ENCODE measurements around the gene RNF182. TPM values are rescaled to one million over a fixed set of nuclear protein-coding genes. Genes with fewer than 3 reads are reported as not detected.

Gene RNF182
- total RNA-seq, 1 donor from 2014 or later = 8.3 TPM

DNA sequence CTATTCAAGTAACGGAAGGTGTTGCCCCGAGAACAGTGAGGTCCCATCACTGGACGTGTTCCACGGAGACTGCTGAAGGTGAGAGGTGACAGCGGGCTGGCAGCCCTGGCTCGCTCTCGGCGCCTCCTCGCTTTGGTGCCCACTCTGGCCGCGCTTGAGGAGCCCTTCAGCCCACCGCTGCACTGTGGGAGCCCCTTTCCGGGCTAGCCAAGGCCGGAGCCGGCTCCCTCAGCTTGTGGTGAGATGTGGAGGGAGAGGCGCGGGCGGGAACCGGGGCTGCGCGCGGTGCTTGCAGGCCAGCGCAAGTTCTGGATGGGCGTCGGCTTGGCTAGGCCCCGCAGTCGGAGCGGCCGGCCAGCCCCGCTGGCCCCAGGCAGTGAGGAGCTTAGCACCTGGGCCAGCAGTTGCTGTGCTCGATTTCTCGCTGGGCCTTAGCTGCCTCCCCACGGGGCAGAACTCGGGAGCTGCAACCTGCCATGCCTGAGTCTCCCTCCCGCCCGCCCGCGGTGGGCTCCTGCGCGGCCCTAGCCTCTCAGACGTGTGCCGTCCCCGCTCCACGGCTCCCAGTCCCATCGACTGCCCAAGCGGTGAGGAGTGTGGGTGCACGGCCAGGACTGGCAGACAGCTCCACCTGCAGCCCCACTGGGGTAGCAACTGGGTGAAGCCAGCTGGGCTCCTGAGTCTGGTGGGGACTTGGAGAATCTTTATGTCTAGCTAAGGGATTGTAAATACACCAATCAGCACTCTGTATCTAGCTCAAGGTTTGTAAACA is 77.6 kb downstream of the RNF182 start:
- no peak overlapping the region for H3K4me3 ChIP-seq (ENCODE audit: insufficient read depth, low read depth, low read length)
- H3K4me1 Mint-ChIP-seq (ENCODE audit: low read depth, unreplicated experiment) = peaks cover 15% of the 10 kb centered on the region
- H4K20me1 ChIP-seq (ENCODE audit: insufficient read depth, low read length) = no peaks in the 10 kb centered on the region
- no peaks in the 10 kb centered on the region for H3K79me2 ChIP-seq (ENCODE audit: insufficient read depth, low read length)
- peaks cover 2% of the 10 kb centered on the region for H3K9me3 Mint-ChIP-seq (ENCODE audit: unreplicated experiment)
- no peak for FAIRE-seq
- peaks cover 15% of the 10 kb centered on the region for H3K4me1 ChIP-seq (ENCODE audit: insufficient read depth, low read length)
- no peak overlapping the region for H2AFZ ChIP-seq (ENCODE audit: low read depth, low read length)
- H3K36me3 Mint-ChIP-seq (ENCODE audit: low read depth, unreplicated experiment) = peaks cover 1% of the 10 kb centered on the region
- H3K9ac ChIP-seq (ENCODE audit: low read length) = no peak overlapping the region
- no peak for DNase-seq (ENCODE audit: low read depth)
- H3K27me3 Mint-ChIP-seq (ENCODE audit: low read depth, unreplicated experiment) = no peaks in the 10 kb centered on the region
- no peaks in the 10 kb centered on the region for H3K9me3 ChIP-seq (ENCODE audit: insufficient read depth, low read depth, low read length)
- peaks cover 5% of the 10 kb centered on the region for H3K27me3 ChIP-seq (ENCODE audit: insufficient read depth, low read length)
- peak overlapping the region; percentile 82 for H3K4me2 ChIP-seq (ENCODE audit: low read length)
- no peaks in the 10 kb centered on the region for H3K36me3 ChIP-seq (ENCODE audit: insufficient read depth, low read length)
- H3K27ac ChIP-seq (ENCODE audit: low read depth, low read length) = no peak overlapping the region
- no peak overlapping the region for H3K4me3 Mint-ChIP-seq (ENCODE audit: unreplicated experiment)
- TF ChIP-seq EZH2 (IDR thresholded peaks at IDR 0.05; ENCODE audit: insufficient read depth, low read length) = no peak
- TF ChIP-seq CTCF (IDR thresholded peaks at IDR 0.05; ENCODE audit: insufficient read depth, low read depth, low read length) = no peak
- H3K27ac Mint-ChIP-seq (ENCODE audit: unreplicated experiment) = no peak overlapping the region

DNA sequence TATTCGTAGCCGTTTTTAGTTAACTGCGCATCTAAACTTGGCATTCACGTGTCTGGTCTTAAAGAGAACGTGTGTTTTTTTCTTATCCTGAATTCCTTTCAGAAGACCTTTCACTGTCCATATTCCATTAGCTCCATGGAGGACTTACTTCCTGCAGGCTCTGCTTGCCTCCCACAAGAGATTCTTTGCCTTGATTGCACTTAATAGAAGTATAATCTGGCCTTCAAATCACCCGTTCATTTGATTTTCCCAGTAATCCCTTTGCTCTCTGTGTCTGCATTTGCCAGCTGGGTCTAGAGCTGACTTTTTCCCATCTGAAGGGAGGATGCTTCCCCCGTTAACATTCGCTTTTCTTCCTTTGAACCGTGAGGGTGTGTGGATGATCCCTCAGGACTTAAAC is 79.5 kb downstream of the RNF182 start:
- no peak for FAIRE-seq

More for the DNA sequence above, 79.5 kb downstream of the RNF182 start:
- H3K27ac Mint-ChIP-seq (ENCODE audit: unreplicated experiment) = no peak overlapping the region
- H3K27me3 Mint-ChIP-seq (ENCODE audit: low read depth, unreplicated experiment) = no peaks in the 10 kb centered on the region
- H3K27me3 ChIP-seq (ENCODE audit: insufficient read depth, low read length) = peaks cover 7% of the 10 kb centered on the region
- no peaks in the 10 kb centered on the region for H3K36me3 Mint-ChIP-seq (ENCODE audit: low read depth, unreplicated experiment)
- H3K27ac ChIP-seq (ENCODE audit: low read depth, low read length) = no peak overlapping the region
- H2AFZ ChIP-seq (ENCODE audit: low read depth, low read length) = no peak overlapping the region
- no peak for DNase-seq (ENCODE audit: low read depth)
- no peak overlapping the region for H3K4me3 ChIP-seq (ENCODE audit: insufficient read depth, low read depth, low read length)
- H3K4me1 ChIP-seq (ENCODE audit: insufficient read depth, low read length) = peaks cover 15% of the 10 kb centered on the region
- no peak for TF ChIP-seq EZH2 (IDR thresholded peaks at IDR 0.05; ENCODE audit: insufficient read depth, low read length)
- TF ChIP-seq CTCF (IDR thresholded peaks at IDR 0.05; ENCODE audit: insufficient read depth, low read depth, low read length) = no peak
- H3K4me3 Mint-ChIP-seq (ENCODE audit: unreplicated experiment) = no peak overlapping the region
- H3K9ac ChIP-seq (ENCODE audit: low read length) = no peak overlapping the region
- no peaks in the 10 kb centered on the region for H3K9me3 Mint-ChIP-seq (ENCODE audit: unreplicated experiment)
- no peak overlapping the region for H3K4me2 ChIP-seq (ENCODE audit: low read length)
- no peaks in the 10 kb centered on the region for H4K20me1 ChIP-seq (ENCODE audit: insufficient read depth, low read length)
- H3K9me3 ChIP-seq (ENCODE audit: insufficient read depth, low read depth, low read length) = no peaks in the 10 kb centered on the region
- H3K36me3 ChIP-seq (ENCODE audit: insufficient read depth, low read length) = no peaks in the 10 kb centered on the region
- no peaks in the 10 kb centered on the region for H3K79me2 ChIP-seq (ENCODE audit: insufficient read depth, low read length)
- peaks cover 15% of the 10 kb centered on the region for H3K4me1 Mint-ChIP-seq (ENCODE audit: low read depth, unreplicated experiment)
